Ishikawa (cell line): ENCODE data around the gene CCDC106.

Source experiments
- CEBPB ChIP-seq: IDR thresholded peaks from 2 replicates; pipeline ENCODE4 v1.6.1; 2012
- CREB1 ChIP-seq: IDR thresholded peaks from 2 replicates; pipeline ENCODE4 v1.6.1; 2012; ENCODE audit warnings: low read depth
- EGR1 ChIP-seq: IDR thresholded peaks from 2 replicates; pipeline ENCODE4 v1.6.1; 2012
- EP300 ChIP-seq: IDR thresholded peaks from 2 replicates; pipeline ENCODE4 v1.6.1; 2012; ENCODE audit warnings: borderline replicate concordance
- FOXM1 ChIP-seq: IDR thresholded peaks from 2 replicates; pipeline ENCODE4 v1.6.1; 2012; ENCODE audit warnings: low read depth, borderline replicate concordance
- NFIC ChIP-seq: IDR thresholded peaks from 2 replicates; pipeline ENCODE4 v1.6.1; 2012
- RAD21 ChIP-seq: IDR thresholded peaks from 2 replicates; pipeline ENCODE4 v1.6.1; 2012; ENCODE audit warnings: low read depth
- TAF1 ChIP-seq: IDR thresholded peaks from 2 replicates; pipeline ENCODE4 v1.6.1; 2012; ENCODE audit warnings: low read depth, mild to moderate bottlenecking
- TCF12 ChIP-seq: IDR thresholded peaks from 2 replicates; pipeline ENCODE4 v1.6.1; 2012; ENCODE audit warnings: low read depth
- TEAD4 ChIP-seq: IDR thresholded peaks from 2 replicates; pipeline ENCODE4 v1.6.1; 2012
- YY1 ChIP-seq: IDR thresholded peaks from 2 replicates; pipeline ENCODE4 v1.6.1; 2012; ENCODE audit warnings: low read depth
- ZBTB7A ChIP-seq: IDR thresholded peaks from 2 replicates; pipeline ENCODE4 v1.6.1; 2012; ENCODE audit warnings: low read depth
- TF ChIP-seq, protein P1 (sequence below): IDR thresholded peaks from 2 replicates; pipeline ENCODE4 v1.6.1; 2012; ENCODE audit warnings: low read depth, mild to moderate bottlenecking
- TF ChIP-seq, protein P2 (sequence below): IDR thresholded peaks from 2 replicates; pipeline ENCODE4 v1.6.1; 2012
- TF ChIP-seq, protein P3 (sequence below): IDR thresholded peaks from 2 replicates; pipeline ENCODE4 v1.6.1; 2012

The CCDC106 gene

DNA sequence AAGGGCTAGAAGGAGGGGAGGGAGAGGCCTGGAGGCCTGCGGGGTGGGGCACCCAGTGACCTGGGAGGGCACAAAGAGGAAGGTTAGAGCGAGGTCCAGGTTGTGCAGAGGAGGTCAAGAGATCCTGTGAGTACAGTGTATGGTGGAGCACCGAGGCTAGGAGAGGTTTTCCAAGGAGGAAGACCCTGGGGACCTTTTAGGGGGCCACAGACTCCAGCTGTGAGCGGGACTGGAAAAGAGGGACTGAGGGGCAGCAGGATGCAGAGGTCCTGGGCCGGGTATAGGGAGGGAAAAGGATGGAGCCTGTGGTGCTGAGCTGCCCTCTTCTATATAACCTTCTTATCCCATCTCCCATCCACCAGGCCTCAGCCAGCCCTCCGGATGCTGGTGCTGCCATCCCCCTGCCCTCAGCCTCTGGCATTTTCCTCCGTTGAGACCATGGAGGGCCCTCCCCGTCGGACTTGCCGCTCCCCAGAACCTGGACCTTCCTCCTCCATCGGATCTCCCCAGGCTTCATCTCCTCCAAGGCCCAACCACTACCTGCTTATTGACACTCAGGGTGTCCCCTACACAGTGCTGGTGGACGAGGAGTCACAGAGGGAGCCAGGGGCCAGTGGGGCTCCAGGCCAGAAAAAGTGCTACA, 3.7 kb upstream of the CCDC106 start:
- TF ChIP-seq ZBTB7A (peak; percentile 38; the same call in 1 of the 2 replicates), YY1 (no peak), TAF1 (no peak), FOXM1 (no peak), EP300 (no peak), NFIC (no peak), EGR1 (no peak)

DNA sequence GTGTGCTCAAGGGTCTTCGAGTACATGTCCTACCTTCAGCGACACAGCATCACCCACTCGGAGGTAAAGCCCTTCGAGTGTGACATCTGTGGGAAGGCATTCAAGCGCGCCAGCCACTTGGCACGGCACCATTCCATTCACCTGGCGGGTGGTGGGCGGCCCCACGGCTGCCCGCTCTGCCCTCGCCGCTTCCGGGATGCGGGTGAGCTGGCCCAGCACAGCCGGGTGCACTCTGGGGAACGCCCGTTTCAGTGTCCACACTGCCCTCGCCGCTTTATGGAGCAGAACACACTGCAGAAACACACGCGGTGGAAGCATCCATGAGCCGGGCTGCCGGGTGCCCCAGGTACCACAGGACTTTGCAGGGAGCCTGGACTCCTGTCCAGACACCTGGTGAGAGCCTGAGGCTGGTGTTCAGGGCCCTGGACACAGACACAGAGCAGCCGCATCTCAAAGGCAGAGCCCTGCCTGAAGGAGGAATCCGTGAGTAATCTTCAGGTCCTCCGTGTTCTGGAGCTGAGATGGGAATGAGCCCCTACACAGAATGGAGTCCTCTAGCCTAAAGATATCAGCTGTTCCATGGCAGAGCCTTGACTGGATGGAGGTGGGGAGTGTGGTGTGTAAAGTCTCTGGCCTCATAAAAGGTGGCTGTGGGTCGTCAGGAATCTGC, 3.0 kb upstream of the CCDC106 start:
- TF ChIP-seq TCF12 (peak; percentile 74), YY1 (0 out of 2 replicates have a peak, but pooled peaks have one; percentile 32), CEBPB (no peak), CREB1 (no peak), ZBTB7A (no peak), NFIC (peak; percentile 73), RAD21 (no peak), FOXM1 (no peak), EGR1 (peak; percentile 38; the same call in 1 of the 2 replicates), TAF1 (0 out of 2 replicates have a peak, but pooled peaks have one; percentile 28), EP300 (peak; percentile 47; the same call in 1 of the 2 replicates), TEAD4 (peak; percentile 33; the same call in 1 of the 2 replicates)
- TF ChIP-seq, protein P1, sequence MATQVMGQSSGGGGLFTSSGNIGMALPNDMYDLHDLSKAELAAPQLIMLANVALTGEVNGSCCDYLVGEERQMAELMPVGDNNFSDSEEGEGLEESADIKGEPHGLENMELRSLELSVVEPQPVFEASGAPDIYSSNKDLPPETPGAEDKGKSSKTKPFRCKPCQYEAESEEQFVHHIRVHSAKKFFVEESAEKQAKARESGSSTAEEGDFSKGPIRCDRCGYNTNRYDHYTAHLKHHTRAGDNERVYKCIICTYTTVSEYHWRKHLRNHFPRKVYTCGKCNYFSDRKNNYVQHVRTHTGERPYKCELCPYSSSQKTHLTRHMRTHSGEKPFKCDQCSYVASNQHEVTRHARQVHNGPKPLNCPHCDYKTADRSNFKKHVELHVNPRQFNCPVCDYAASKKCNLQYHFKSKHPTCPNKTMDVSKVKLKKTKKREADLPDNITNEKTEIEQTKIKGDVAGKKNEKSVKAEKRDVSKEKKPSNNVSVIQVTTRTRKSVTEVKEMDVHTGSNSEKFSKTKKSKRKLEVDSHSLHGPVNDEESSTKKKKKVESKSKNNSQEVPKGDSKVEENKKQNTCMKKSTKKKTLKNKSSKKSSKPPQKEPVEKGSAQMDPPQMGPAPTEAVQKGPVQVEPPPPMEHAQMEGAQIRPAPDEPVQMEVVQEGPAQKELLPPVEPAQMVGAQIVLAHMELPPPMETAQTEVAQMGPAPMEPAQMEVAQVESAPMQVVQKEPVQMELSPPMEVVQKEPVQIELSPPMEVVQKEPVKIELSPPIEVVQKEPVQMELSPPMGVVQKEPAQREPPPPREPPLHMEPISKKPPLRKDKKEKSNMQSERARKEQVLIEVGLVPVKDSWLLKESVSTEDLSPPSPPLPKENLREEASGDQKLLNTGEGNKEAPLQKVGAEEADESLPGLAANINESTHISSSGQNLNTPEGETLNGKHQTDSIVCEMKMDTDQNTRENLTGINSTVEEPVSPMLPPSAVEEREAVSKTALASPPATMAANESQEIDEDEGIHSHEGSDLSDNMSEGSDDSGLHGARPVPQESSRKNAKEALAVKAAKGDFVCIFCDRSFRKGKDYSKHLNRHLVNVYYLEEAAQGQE, result no peak
- TF ChIP-seq, protein P2, sequence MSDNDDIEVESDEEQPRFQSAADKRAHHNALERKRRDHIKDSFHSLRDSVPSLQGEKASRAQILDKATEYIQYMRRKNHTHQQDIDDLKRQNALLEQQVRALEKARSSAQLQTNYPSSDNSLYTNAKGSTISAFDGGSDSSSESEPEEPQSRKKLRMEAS, result peak; percentile 70
- TF ChIP-seq, protein P3, sequence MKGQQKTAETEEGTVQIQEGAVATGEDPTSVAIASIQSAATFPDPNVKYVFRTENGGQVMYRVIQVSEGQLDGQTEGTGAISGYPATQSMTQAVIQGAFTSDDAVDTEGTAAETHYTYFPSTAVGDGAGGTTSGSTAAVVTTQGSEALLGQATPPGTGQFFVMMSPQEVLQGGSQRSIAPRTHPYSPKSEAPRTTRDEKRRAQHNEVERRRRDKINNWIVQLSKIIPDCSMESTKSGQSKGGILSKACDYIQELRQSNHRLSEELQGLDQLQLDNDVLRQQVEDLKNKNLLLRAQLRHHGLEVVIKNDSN, result no peak

DNA sequence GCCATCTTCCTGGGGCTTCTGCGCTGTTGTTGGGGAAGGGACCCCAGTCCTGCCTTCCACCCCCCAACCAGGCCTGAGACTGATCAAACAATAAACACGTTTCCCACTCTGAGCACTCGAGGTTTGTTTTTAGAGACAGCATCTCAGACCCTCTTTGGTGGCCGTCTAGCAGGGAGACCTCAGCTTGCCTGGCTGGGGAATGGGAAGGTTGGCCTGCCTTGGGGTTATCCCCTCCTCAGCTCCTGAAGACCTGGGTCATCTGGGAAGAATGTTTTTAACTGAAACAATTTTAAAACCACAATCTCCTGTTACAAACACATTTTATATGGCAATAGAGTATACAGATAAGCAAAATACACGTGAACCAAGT, 2.5 kb upstream of the CCDC106 start:
- TF ChIP-seq TAF1 (no peak), NFIC (no peak), CEBPB (no peak), TEAD4 (no peak), RAD21 (no peak), EGR1 (no peak), YY1 (no peak), ZBTB7A (no peak), EP300 (no peak), TCF12 (no peak), CREB1 (no peak), FOXM1 (no peak)
- TF ChIP-seq, protein P1, result no peak
- TF ChIP-seq, protein P2, result no peak
- TF ChIP-seq, protein P3, result no peak

DNA sequence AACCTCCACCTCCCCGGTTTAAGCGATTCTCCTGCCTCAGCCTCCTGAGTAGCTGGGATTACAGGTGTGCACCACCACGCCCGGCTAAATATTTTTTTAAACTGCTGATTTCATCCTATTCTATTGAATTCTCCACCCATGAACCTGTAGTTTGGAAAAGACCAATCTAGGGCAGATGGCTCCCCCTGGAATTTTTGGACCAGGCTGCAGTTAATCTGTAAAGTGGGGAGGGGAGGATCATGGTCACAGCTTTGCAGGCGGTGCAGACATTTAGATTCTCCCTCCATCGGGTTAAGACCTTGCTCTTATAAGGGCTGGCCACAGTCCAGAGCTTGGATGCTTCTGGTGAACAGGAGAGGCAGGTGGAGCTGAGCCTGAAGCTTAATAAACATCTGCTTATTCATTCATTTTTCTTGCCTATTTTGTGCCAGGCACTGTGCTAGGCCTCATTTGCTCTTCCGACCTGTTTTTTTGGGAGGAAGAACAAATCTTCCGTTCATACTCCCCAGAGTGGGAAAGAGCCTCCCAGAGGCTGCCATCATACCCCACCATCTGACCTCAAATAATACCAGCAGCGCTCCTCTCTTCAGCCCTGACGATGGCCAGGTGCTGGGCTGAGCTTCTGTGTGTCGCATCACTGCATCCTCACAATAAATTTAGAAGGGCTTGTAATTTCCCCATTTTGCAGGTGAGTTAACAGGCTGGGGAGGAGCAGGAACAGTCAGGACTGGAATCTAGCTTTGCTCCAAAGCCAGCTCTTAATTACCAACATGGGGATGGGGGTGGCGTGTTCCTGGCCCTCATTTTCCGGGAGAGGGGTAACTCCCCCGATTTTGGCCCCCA, 902 bp upstream of the CCDC106 start:
- TF ChIP-seq FOXM1, result no peak
- TF ChIP-seq TAF1, result no peak
- TF ChIP-seq CREB1, result no peak
- TF ChIP-seq EP300, result no peak
- TF ChIP-seq, protein P2, result no peak
- TF ChIP-seq YY1, result no peak
- TF ChIP-seq RAD21, result no peak
- no peak for TF ChIP-seq CEBPB
- TF ChIP-seq EGR1, result no peak
- TF ChIP-seq, protein P1, result no peak
- TF ChIP-seq ZBTB7A, result no peak
- TF ChIP-seq NFIC, result no peak
- TF ChIP-seq, protein P3, result no peak
- no peak for TF ChIP-seq TEAD4
- TF ChIP-seq TCF12, result no peak
